Cardiac fibroblast (primary cell): ENCODE results near the gene PC.

Experiments used
- DNase-seq, 2 donors: peaks; one replicate each; pipeline versions ENCODE4 v3.0.0 to v3.0.0-alpha.2; 2010; ENCODE audit warnings: low read depth in 2 of 2
- H3K4me3 ChIP-seq, 2 donors: replicated peaks in 1 of 2; 1 replicate in 1 of 2; 2 replicates in 1 of 2; pipeline ENCODE4 v1.5.1; 2011; ENCODE audit warnings: low read depth in 2 of 2, low read length in 2 of 2, mild to moderate bottlenecking in 2 of 2, moderate library complexity in 1 of 2
- CTCF ChIP-seq: IDR thresholded peaks from one replicate; pipeline ENCODE4 v1.5.1; 2011; ENCODE audit warnings: low read depth, mild to moderate bottlenecking, low read length, inconsistent platforms

PC gene

GRCh38 chr11:66951927-66952337 is 6.3 kb downstream of the PC start:
- H3K4me3 ChIP-seq = no peak overlapping the region
- no peak for TF ChIP-seq CTCF
- DNase-seq = peak in 1 of 2 donors; percentile 53

GRCh38 chr11:66951135-66951534 is 7.0 kb downstream of the PC start:
- H3K4me3 ChIP-seq = no peak overlapping the region
- TF ChIP-seq CTCF = no peak
- no peak for DNase-seq

- no peak overlapping the region for H3K4me3 ChIP-seq
- TF ChIP-seq CTCF = no peak
- peak; percentile 67 to 90 for DNase-seq
Observed at GRCh38 chr11:66950112-66950535, 8.1 kb downstream of the PC start.

GRCh38 chr11:66938582-66939135 is 19.5 kb downstream of the PC start:
- DNase-seq = no peak
- TF ChIP-seq CTCF = no peak
- H3K4me3 ChIP-seq = no peak overlapping the region

- H3K4me3 ChIP-seq = no peak overlapping the region
- TF ChIP-seq CTCF = no peak
Observed at GRCh38 chr11:66937193-66937733, 20.9 kb downstream of the PC start.

GRCh38 chr11:66936311-66936711 is 21.9 kb downstream of the PC start:
- H3K4me3 ChIP-seq = no peak overlapping the region
- peak; percentile 85 to 94 for DNase-seq
- TF ChIP-seq CTCF = no peak

More at GRCh38 chr11:66937193-66937733, 20.9 kb downstream of the PC start:
- DNase-seq = no peak
